ENCODE measurements around the gene PI4KA.
A peak's percentile ranks its signal among the peaks of the same experiment; 100 is the strongest.

The PI4KA gene

DNA sequence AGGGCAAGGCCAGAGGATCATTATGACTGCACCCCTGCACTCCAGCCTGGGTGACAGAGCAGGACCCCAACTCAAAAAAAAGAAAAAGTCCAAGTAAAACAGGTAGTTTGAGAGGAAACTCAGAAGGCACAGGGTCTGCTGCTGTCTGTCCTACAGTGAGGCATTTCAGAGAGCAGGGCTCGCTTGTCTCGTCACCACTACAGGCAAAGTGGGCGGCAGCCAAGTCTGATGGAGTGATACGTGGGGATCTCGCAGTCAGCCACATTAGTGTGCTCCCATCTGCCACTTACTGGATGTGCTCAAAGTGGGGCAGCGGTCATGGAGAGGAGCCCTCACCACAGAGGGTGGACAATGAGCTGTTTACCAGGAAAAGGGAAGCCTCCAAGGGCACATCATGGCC lies 42.1 kb downstream of the PI4KA start:
- DNase-seq (ENCODE audit: low read depth in 2 of 2), result no peak

DNA sequence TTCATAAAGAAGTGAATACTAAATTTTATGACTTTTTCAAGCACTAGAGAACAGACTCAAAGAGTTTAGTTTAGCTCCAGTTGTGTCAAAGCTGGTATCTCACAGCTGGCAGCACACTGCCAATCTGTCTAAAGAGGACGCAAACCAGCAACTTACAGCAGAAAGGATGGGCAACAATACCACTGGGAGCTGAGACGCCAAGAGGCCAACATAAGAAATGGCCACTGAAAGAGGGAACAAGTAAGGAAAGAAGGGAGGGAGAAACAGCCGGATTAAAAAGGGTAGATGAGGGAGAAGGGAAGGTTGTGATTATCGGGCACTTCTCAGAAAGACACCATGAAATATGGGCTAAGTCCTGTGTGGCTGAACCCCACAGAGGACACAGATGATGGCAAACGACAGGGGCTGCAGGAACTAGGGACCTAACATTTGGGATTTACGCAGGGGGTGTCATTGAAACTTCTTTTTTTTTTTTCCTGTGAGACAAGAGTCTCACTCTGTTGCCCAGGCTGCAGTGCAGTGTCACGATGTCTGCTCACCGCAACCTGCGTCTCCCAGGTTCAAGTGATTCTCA lies 43.0 kb downstream of the PI4KA start:
- DNase-seq (ENCODE audit: low read depth in 2 of 2), result no peak

DNA sequence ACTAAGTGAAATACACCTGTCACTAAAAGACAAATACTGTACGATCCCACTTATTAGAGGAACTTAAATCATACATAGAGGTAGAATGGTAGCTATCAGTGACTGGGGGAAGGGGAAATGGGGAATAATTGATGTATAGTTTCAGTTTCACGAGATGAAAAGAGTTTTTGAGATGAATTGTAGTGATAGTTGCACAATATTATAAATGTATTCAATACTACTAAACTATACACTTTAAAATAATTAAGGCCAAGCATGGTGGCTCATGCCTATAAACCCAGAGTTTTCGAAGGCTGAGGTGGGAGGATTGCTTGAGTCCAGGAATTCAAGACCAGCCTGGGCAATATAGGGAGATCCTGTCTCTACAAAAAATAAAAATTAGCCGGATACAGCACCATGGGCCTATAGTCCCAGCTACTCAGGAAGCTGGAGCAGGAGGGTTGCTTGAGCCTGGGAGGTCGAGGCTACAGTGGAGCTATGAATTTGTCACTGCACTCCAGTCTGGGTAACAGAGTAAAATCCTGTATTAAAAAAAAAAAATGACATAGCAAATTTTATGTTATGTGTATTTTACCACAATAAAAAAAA lies 44.3 kb downstream of the PI4KA start:
- no peak for DNase-seq (ENCODE audit: low read depth in 2 of 2)

DNA sequence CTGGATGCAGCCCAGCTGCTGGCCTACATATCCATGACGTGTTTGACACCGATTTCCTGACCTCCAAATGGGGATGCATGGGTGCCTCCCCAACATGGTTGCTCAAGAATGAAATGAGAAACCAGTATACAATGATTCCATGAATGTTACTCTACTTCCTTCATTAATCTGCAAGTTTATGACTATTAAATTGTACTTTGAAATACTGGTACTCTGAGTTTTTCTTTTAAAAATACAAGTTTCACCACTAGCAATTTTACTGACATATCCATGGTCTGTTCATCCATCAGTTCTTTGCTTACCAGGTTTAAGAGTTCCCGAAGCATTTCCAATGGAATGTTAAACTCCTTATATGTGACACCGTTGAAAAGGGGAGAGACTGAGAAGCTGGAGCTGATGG lies 45.6 kb downstream of the PI4KA start:
- DNase-seq (ENCODE audit: low read depth in 2 of 2), result no peak

DNA sequence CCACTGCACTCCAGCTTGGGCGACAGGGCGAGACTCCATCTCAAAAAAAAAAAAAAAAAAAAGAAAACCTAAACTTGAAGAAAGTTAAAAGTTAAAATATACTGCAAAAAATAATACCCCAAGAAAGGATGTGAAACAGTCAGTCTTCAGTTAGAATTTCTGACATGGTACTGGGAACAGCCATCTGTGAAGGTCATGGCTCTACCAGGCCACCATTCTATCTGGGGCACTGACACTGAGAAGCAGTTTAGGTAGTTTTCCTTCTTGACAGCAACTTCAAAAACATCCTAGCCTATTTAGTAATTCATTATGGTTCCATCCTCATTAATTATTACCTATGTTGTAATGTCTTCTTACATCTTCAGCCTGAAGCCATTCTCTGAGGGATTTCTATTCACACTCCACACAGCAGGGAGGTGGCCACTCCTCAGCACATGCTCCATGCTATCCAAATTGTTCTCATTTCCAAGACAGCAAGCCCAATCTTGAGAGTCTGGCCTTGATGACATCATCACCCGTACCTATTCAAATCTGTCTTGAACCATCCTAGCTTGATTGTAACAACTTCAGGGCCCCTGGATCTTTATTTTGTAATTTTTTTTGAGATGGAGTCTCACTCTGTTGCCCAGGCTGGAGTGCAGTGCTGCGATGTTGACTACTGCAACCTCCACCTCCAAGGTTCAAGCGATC lies 46.5 kb downstream of the PI4KA start:
- DNase-seq (ENCODE audit: low read depth in 2 of 2), result no peak

DNA sequence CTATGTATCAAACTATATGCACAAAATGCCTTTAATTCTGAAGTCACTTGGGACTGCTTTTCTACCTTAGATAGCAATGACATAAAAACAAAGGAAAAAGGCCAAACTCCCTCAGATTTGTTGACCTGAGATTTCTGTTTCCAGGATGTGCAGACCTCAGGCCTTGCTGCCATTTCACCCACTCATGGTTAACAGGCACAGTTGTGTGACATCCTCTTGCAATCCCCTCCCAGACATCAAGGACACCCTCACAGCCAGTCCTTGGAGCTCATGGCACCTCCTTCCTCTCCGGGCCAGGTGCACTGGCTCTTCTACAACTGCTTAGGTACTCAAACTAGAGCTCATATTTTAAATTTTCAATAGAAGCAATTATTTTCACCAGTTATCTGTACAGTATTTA lies 47.4 kb downstream of the PI4KA start:
- no peak for DNase-seq (ENCODE audit: low read depth in 2 of 2)

DNA sequence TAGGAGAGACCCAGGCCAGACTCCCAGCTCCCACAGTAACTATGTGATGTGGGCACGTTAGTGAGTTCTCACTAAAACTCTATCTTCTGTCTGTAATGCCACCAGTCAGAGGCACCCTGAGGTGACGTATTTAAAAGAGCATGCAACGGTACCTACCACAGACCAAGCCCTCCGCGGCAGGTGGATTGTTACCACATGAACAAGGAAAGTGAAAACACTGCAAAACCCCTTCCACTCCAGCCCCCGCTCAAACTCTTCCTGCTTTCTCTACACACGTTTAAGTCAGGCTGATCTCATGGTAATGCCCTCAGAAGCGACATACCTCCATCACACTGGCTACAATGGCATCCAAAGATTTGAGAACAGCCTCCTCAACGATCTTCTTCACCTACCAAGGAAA lies 48.0 kb downstream of the PI4KA start:
- DNase-seq (ENCODE audit: low read depth in 2 of 2), result peak; percentile 14 to 17

DNA sequence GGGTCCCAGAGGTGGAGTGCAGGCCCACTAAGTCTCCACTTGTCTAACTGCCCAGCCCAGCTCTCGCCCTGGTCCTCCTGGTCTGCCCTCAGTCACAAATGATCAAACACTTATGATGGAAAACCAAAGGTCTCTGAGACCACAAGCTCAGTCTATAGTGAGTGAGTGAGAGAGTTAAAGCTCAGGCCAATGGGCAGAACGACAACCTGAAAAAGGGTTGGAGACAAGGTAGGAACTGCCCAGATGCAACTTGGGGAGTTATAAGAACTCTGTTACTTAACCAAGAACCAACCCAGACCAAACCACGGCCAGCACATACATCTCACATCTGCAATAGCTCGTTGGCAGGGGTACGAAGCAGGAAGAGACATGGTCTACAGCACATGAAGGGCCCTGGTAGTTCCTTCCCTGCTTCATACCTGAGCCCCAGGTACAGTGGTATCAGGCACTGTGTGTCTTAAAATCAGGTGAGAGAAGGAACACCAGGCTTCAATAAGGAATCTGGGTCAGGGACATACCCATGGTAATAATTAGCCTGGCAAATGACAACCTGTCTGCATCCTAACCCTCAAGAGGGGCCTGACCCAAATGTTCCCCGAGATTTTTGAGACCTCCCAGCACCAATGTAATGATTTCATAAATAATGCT lies 48.9 kb downstream of the PI4KA start:
- no peak for DNase-seq (ENCODE audit: low read depth in 2 of 2)

DNA sequence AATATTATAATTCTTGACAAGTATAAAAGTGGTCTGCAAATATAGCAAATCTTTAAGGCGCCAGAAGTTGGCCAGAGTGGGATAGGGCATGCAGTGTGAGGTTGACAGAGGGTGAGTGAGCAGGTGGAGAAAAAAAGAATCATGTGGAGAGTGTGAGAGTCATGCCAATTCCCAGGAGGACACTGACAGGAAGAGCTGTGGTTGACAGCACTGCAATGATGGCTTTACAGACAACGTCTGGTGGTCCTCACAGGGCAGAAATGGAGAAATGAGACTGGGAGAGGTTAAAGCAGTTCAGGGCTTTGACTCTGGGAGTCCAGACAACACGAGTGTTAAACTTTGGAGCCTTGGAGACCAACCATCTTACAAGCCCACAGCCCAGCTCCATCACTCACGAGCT lies 49.8 kb downstream of the PI4KA start:
- DNase-seq (ENCODE audit: low read depth in 2 of 2), result no peak

DNA sequence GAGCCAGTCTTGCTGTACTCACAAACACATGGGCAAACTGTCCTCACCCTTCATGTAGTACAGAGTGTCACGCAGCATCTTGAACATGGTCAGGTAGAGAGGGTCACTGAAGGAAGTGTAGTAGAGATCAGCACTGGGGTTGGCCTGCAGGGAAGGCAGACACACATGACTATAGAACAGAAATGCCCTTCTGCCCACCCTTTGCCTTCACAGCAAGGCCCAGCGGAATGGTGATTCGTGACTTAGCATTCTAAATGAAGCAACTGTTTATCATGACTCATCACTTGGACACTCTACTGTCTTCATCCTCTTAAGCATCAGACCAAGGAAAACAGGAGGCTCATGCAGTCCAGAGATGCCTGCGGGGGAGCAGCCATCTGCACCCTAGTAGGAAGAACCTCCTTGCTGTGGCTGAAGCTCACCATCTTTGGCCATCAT lies 51.3 kb downstream of the PI4KA start:
- DNase-seq (ENCODE audit: low read depth in 2 of 2), result no peak

DNA sequence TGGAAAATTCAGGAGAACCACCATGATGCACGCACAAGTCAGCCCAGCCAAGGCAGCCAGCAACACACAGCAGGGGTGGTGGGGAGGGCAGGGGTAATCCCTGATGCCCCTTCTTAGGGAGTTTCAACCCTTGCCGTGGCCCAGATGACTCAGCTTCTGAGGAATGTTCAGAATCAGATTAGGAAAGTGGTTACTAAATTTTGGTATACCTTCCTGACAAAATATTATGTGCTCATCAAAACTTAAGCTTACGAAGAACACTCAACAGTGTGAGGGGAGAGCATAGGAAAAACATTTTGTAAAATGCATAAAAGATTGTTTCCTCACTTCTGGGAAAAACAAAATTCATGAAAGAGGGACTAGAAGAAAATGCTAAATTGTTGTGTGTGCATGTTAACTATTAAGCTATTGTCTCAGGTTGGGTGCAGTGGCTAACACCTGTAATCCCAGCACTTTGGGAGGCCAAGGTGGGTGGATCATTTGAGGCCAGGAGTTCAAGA lies 52.6 kb downstream of the PI4KA start:
- DNase-seq (ENCODE audit: low read depth in 2 of 2), result no peak

DNA sequence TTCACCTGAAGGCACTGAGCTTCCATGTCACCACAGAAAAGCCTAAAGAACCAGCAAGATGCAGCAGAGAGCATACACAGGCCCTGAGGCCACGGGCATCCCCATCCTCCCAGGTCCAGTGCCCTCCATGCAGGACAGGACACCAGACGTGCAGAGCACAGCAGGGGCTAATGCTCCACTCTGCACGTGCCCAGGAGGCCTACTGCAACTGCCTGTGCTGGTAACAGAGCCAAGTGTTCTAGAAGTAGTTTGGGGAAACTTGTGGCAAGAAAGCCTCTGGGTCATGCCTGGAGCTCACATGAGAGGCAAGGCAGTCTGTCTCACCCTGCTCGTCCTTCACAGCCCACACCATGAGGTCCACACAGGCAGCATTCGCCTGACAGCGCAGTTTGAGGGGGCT lies 54.0 kb downstream of the PI4KA start:
- no peak for DNase-seq (ENCODE audit: low read depth in 2 of 2)

DNA sequence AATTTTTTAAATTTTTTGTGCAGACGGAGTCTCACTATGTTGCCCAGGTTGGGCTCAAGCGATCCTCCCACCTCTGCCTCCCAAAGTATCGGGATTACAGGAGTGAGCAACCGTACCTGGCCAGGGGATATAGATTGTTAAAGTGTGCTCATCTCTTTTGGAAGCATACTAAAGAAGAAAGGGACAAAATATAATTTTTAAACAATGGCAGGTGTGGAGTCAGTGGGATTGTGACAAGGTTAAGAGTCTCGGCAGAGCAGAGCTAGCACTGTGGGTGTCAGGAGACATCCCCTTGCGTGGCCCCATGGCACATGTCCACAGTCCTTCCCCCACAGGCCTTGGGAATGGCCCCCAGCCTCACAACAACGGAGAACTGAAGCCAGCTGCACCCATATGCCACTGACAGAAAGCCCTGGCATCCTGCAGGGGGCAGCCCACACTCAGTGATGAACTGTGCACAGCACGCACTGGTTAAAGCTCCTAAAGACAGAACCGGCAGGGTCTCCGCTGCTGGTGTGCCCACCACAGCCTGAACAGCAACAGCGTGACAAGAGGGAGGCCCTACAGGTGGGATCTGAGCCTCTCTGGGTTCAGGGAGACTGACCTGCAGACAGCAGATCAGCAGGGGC lies 54.8 kb downstream of the PI4KA start:
- DNase-seq (ENCODE audit: low read depth in 2 of 2), result peak; percentile 14 to 18

DNA sequence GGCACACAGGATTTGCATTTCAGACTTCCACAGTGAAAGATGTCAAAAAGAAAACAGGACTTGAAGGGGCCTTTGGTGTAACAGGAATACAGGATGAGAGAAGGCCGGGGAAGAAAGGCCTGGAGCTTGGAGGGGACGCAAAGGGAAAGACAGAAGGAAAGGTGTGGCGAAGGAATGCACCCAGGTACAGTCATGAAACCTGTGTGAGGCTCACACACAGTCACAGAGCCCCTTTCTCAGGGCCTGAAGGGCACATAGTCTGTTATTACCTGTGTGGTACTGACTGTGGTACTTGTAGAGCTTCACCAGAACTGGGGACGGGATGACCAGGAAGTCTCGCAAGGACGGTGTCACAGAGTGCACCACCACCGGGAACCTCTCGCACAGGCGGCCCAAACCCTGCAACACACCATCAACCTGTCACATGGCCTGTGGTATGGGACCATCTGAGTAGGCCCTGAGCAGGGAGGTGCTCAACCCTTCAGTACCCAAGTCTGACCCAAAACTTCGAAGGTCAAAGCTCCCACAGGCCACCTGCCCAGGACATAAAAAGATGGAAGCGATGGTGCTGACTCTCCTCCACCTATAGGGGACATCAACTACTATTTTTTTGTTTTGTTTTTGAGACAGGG lies 55.6 kb downstream of the PI4KA start:
- DNase-seq (ENCODE audit: low read depth in 2 of 2), result no peak

DNA sequence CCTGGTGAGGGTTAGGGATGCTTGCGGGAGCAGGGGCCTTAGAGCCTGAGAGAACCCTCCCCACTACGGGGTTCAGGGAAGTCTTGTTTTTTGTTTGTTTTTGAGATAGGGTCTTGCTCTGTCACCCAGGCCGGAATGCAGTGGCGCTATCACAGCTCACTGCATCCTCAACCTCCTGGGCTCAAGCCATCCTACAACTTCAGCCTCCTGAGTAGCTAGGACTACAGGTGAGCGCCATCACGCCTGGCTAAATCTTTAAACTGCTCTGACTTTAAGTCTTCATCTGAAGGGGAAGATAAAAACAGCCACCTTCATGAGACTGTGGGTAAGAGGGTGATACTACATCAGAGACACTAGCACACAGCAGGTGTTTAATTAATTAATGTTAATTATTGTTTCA lies 56.2 kb downstream of the PI4KA start:
- DNase-seq (ENCODE audit: low read depth in 2 of 2), result no peak

DNA sequence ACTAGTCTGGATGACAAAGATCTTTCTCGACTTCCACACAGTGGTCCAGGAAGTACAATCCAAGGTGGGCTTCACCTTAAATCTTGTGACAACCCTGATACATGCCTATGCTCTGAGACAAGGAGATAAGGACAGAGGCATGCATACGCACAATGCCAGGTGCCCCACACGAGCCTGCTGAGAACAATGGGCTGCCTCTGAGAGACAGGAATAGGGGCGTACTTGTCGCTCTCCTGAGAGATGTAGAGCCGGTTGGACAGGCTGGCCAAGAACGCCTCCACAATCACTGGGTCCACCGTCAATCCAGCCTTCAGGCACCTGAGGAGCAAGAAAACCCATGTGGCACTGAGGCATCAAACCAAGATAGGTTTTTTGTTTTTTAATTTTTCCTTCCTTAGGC lies 59.2 kb downstream of the PI4KA start:
- no peak for DNase-seq (ENCODE audit: low read depth in 2 of 2)

DNA sequence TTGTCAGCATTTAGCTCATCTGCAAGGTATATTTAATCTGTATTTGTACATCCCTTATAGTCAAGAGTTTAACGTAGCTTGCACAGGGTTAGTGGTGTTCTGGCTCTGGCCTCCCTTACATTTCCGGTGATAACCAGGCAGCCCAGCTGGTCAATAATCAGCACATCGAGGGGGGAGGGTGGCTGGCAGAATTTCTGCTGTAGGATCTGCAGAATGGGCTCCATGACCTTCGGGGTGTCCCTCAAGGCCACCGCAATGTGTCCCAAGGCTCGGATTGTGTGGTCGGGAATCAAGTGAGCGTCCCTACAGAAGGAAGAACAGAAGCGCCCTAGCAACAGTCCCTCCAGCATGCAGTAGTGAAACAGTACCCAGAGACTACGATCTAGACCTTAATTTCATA lies 59.6 kb downstream of the PI4KA start:
- DNase-seq (ENCODE audit: low read depth in 2 of 2), result no peak

DNA sequence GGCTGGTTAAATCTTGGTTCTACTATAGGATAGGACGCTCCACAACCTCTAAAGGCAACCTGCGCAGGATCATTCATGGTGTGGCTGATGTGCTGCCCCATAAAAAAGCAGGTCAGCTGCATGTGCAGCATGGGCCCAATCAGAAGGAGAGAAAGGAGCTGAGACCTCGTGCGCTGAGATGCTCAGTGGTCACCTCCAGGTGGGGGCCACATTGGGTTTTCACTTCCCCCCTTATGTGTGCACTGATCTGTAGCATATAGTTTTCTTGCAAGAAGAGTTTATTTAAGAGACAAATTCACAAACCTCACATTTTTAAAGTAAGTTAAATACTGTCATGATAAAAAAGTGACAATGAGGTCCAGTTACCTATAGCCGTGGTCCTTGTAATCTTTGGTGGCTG lies 60.4 kb downstream of the PI4KA start:
- DNase-seq (ENCODE audit: low read depth in 2 of 2), result no peak

DNA sequence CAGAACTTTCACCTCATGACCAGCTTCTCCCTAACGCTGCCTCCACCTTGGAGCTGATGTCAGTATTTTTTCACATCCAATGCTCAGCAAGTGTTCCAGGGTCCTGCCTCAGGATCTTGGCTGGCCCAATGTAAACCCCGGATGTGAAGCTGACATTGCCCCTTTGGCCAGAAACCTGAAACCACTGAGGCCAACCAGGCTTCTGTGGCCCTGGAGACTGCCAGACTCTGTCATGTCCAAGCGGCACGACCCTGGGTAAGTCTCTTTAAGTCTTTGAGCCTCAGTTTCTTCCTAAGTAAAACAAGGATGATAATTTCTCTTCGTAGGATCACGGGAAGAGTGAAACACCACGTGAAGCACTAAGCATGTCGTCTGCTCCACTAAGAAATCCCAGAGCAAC lies 61.9 kb downstream of the PI4KA start:
- DNase-seq (ENCODE audit: low read depth in 2 of 2), result no peak

DNA sequence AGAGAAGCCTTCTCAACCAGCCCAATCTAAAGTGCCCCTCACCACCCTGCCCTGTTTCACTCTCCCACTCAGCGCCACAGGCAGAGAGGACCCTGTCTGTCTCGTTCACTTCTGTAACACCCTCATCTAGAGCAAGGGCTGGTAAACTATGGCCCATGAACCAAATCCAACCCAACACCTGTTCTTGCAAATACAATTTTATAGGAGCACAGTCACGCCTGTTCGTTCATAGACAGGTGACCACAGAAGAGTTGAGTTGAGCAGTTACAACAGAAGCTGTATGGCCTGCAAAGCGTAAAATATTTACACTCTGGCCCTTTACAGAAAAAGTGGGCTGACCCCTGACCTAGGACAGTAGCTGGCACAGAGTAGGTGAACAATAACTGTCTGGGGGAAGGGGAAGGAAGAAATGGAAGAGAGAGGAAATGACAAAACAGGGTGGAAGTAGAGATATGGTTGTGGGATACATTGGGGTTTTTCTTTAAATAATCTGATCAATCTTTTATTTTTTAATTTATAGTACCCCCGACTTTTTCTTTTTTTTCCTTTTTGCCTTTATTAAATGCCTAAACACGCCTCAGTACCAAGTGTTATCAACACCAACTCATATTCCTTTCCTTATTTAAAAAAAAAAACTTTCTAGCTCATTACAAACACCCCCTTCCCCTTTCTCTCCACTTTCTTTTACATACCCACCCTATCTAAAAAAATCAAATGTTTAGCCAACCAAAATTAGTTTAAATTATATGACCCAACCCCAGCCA lies 63.8 kb downstream of the PI4KA start:
- no peak for DNase-seq (ENCODE audit: low read depth in 2 of 2)

All from stimulated activated CD8-positive, alpha-beta memory T cell treated with anti-CD3 and anti-CD28 coated beads, Interleukin-2, amount 100 ng/mL, for 48 hours (primary cell).